Thyroid gland (tissue), 4 donors: ENCODE measurements around the gene PRKCE. TPM values are rescaled to one million over a fixed set of nuclear protein-coding genes. Genes with fewer than 3 reads are reported as not detected.

Experiments
- DNase-seq, 2 donors: peaks; one replicate each; pipeline ENCODE4 v3.0.0-alpha.2; 2019
- H3K27ac ChIP-seq, 3 donors: fragments of 200-600 bp; sonication (generic); 1 replicate in 2 of 3; 2 replicates in 1 of 3; pipeline ENCODE4 v1.5.1; 2016 to 2019; ENCODE audit warnings: mild to moderate bottlenecking in 1 of 3, moderate library complexity in 1 of 3
- H3K27me3 ChIP-seq: fragments of 200-600 bp; sonication (generic); one replicate; pipeline ENCODE4 v1.5.1; 2019
- H3K36me3 ChIP-seq, 2 donors: fragments of 200-600 bp; sonication (generic); one replicate each; pipeline ENCODE4 v1.5.1; 2016 to 2019
- H3K4me1 ChIP-seq, 2 donors: fragments of 200-600 bp; sonication (generic); one replicate each; pipeline ENCODE4 v1.5.1; 2017 to 2019
- H3K4me3 ChIP-seq, 3 donors: fragments of 200-600 bp; sonication (generic); replicated peaks in 1 of 3; 1 replicate in 2 of 3; 2 replicates in 1 of 3; pipeline ENCODE4 v1.5.1; 2016; ENCODE audit warnings: mild to moderate bottlenecking in 1 of 3
- H3K9me3 ChIP-seq: fragments of 200-600 bp; sonication (generic); one replicate; pipeline ENCODE4 v1.5.1; 2017
- POLR2A ChIP-seq, 2 donors: fragments of 450-650 bp; IDR thresholded peaks; one replicate each; pipeline ENCODE4 v1.6.1; 2017; ENCODE audit warnings: antibody characterized with exemption in 2 of 2, mild to moderate bottlenecking in 2 of 2, moderate library complexity in 1 of 2
- WGBS, 2 donors: methylation state at CpG; one replicate each; pipeline ENCODE4 v1.1.5; 2017; 5-methylcytosine and 5-hydroxymethylcytosine counted together
- intact Hi-C: fragments of 100-400 bp; cut with DNase I; formaldehyde crosslinking; loops from one replicate; pipeline ENCODE4 v1.15.1; 2023
- total RNA-seq, 4 donors: library from RNA; depleted of rRNA; stranded (reverse); fragments of >200 nt; gene quantifications; one replicate each; pipeline ENCODE4 v1.2.3, GENCODE V29; 2016
- TF ChIP-seq, protein P1 (sequence below), 6 experiments: fragments of 200-600 bp in 3 of 6; fragments of 450-650 bp in 3 of 6; sonication (generic) in 3 of 6; IDR thresholded peaks; one replicate each; pipeline ENCODE4 v1.5.1; 2016 to 2019; ENCODE audit warnings: antibody characterized with exemption in 6 of 6, mild to moderate bottlenecking in 2 of 6, inconsistent platforms in 1 of 6, moderate library complexity in 1 of 6

PRKCE gene
- total RNA-seq, 4 donors from 2014 or later: 8.4 to 35.3 (median 15.2) TPM

DNA sequence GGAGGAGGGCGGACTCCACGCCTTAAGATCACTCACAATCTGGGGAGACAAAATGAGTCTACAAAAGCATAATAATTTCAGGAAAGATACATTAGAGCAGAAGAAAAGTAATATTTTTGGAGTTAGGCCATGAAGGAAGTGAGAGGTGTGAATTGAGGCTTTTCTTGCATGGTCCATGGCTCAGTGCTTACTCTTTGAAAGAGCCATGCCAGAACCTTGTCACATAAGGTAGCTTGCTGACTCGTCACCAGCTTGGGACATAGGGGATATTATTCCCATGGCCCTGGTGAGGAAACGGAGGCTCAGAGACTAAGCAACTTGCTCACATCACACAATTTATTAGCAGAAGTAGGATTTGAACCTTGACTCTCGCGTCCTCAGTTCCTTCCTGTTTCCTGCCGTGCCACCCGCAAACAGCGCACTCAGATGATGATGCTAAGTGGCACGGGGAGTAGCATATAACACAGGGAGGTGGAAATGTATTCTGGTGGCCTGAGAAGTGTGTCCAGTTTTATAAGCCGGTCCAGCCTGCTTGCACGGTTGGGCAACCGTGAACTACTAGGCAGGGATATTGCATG is 333.5 kb downstream of the PRKCE start:
- H3K9me3 ChIP-seq: no peaks in the 10 kb centered on the region
- no peak for DNase-seq

DNA sequence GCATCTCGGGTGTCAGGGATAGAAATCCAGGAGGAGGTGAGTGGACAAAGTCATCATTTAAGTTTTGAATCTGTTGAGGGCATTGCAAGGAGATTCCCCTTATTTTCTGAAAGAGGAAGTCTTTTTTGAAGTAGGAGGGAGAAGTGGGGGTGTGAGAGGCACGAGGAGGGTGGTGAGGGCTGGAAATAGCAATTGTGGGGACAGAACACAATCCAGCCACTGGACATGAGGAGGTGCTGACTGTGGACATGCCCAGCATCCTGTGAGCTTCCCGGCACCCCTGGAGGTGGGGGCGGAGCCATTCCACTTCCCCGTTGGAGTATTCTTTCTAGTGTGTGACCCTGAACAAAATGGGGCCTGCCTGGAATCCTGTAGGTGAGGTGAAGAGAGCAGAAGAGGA is 335.0 kb downstream of the PRKCE start:
- TF ChIP-seq, protein P1, sequence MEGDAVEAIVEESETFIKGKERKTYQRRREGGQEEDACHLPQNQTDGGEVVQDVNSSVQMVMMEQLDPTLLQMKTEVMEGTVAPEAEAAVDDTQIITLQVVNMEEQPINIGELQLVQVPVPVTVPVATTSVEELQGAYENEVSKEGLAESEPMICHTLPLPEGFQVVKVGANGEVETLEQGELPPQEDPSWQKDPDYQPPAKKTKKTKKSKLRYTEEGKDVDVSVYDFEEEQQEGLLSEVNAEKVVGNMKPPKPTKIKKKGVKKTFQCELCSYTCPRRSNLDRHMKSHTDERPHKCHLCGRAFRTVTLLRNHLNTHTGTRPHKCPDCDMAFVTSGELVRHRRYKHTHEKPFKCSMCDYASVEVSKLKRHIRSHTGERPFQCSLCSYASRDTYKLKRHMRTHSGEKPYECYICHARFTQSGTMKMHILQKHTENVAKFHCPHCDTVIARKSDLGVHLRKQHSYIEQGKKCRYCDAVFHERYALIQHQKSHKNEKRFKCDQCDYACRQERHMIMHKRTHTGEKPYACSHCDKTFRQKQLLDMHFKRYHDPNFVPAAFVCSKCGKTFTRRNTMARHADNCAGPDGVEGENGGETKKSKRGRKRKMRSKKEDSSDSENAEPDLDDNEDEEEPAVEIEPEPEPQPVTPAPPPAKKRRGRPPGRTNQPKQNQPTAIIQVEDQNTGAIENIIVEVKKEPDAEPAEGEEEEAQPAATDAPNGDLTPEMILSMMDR (IDR thresholded peaks at IDR 0.05): no peak
- TF ChIP-seq POLR2A (IDR thresholded peaks at IDR 0.05): no peak

More for the DNA sequence above, 333.5 kb downstream of the PRKCE start:
- no peaks in the 10 kb centered on the region for H3K4me1 ChIP-seq
- H3K27me3 ChIP-seq: no peaks in the 10 kb centered on the region
- H3K27ac ChIP-seq: no peak overlapping the region
- no peaks in the 10 kb centered on the region for H3K36me3 ChIP-seq
- TF ChIP-seq, protein P1 (IDR thresholded peaks at IDR 0.05): no peak
- TF ChIP-seq POLR2A (IDR thresholded peaks at IDR 0.05): no peak
- intact Hi-C loops: no loop called here
- H3K4me3 ChIP-seq: no peak overlapping the region
- 80 to 88% methylated on average over 13 of the region's 13 CpGs for WGBS, 2 donors

DNA sequence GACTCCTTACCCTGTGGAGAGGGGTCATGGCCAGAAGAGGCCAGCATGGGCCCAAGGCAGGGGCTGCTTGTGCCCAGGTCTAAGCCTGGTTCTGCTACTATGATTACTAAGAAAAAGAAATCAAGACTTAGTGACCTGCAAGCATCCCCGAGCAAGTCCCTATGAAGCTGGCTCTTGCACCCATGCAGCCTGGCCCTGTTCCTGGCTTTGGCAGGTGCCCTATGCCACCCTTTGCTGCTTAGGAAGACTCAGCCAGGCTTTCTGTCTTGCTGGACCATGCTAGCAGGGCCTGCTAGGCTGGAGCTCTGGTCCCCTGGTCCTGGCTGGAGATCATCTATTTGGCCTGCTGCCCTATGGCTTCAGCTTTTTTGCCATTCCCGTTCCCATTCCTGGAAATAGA is 336.4 kb downstream of the PRKCE start:
- DNase-seq: no peak

More for the DNA sequence above, 335.0 kb downstream of the PRKCE start:
- H3K27ac ChIP-seq: no peak overlapping the region
- intact Hi-C loops: no loop called here
- WGBS, 2 donors: 60 to 83% methylated on average over 5 of the region's 5 CpGs
- H3K27me3 ChIP-seq: no peaks in the 10 kb centered on the region
- H3K4me3 ChIP-seq: no peak overlapping the region
- no peaks in the 10 kb centered on the region for H3K36me3 ChIP-seq
- no peaks in the 10 kb centered on the region for H3K4me1 ChIP-seq
- no peaks in the 10 kb centered on the region for H3K9me3 ChIP-seq
- peak in 1 of 2 donors; percentile 25 for DNase-seq

DNA sequence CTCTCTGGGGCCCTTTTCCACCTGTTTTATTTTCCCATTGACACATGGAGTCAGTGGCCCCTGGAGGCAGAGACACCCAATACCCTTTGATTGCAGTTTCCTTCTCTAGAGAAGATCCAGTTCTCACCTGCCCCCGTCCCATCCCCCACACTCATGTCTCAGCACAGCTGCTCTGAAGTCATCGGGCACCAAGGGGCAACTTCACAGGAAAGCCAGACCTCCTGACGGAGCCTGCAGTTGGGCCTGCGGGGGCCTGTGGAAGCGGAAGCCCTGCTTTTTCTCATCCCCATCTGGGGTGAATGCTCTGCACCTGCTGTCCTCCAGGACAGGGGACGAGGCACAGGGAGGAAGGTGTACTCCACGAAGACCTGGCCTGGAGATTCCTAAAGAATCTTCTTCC is 337.4 kb downstream of the PRKCE start:
- Histone ChIP-seq H3K4me3 (no peak overlapping the region), H3K27ac (no peak overlapping the region), H3K36me3 (no peaks in the 10 kb centered on the region), H3K4me1 (peaks cover 19 to 21% of the 10 kb centered on the region in 2 donors), H3K9me3 (no peaks in the 10 kb centered on the region), H3K27me3 (no peaks in the 10 kb centered on the region)
- intact Hi-C loops: no loop called here
- DNase-seq: no peak
- 96 to 98% methylated on average over 4 to 7 of the region's 7 CpGs for WGBS, 2 donors
- TF ChIP-seq, protein P1 (IDR thresholded peaks at IDR 0.05): no peak
- TF ChIP-seq POLR2A (IDR thresholded peaks at IDR 0.05): no peak

More for the DNA sequence above, 336.4 kb downstream of the PRKCE start:
- intact Hi-C loops: no loop called here
- no peaks in the 10 kb centered on the region for H3K9me3 ChIP-seq
- no peaks in the 10 kb centered on the region for H3K36me3 ChIP-seq
- no peak for TF ChIP-seq POLR2A (IDR thresholded peaks at IDR 0.05)
- TF ChIP-seq, protein P1 (IDR thresholded peaks at IDR 0.05): no peak
- no peaks in the 10 kb centered on the region for H3K27me3 ChIP-seq
- peaks cover 8 to 10% of the 10 kb centered on the region in 2 donors for H3K4me1 ChIP-seq
- 88 to 90% methylated on average over 2 of the region's 2 CpGs for WGBS, 2 donors
- H3K4me3 ChIP-seq: no peak overlapping the region
- H3K27ac ChIP-seq: no peak overlapping the region

DNA sequence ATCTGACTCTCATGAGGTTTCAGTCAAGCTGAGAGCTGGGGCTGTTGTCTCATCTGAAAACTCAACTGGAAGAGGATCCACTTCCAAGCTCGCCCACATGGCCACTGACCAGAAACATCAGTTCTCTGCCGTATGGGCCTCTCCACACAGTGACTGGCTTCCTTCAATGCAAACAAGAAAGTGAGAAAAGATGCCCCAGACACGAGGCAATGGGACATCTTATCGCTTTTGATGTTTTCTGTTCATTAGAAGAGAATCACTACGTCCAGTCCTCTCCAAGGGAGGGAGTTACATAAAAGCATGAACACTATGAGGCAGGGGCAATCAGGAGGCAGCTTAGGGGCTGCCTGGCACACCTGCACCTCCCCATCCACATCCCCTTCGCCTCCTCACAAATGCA is 338.7 kb downstream of the PRKCE start:
- intact Hi-C loops: no loop called here
- Histone ChIP-seq H3K9me3 (no peaks in the 10 kb centered on the region), H3K36me3 (no peaks in the 10 kb centered on the region), H3K4me1 (peaks cover 20 to 22% of the 10 kb centered on the region in 2 donors), H3K4me3 (no peak overlapping the region), H3K27me3 (no peaks in the 10 kb centered on the region), H3K27ac (no peak overlapping the region)
- DNase-seq: no peak
- WGBS, 2 donors: 90 to 93% methylated on average over 6 of the region's 6 CpGs
- TF ChIP-seq POLR2A (IDR thresholded peaks at IDR 0.05): no peak
- TF ChIP-seq, protein P1 (IDR thresholded peaks at IDR 0.05): no peak
